ENCODE results near the gene ENPP6. TPM values are rescaled to one million over a fixed set of nuclear protein-coding genes. Genes with fewer than 3 reads are reported as not detected.

The ENPP6 gene
- total RNA-seq, 1 donor from 2014 or later: 0.41 TPM

DNA sequence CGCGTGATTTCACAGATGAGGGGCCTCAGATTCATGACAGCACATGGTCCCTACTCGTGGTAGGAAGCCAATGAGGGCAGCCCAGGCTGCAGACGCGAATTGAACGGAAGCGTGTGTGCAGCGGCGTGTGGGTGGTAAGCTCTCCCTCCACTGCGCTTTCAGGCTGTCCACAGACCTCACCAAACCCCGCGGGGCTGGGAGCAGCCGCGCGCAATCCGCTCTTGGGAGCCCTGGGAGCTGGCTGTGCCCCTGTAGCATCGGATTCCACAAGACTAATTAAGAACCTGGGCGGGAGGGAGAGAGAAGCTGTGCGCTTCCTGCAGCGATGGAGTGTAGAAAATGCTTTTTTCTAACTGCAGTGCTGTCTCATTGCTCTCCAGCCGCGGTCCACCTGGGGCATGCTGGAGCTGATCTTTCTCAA lies 177.7 kb downstream of the ENPP6 start:
- Mint-ChIP-seq H3K27me3 (ENCODE audit: low read depth) (peaks cover 31% of the 10 kb centered on the region), H3K4me3 (ENCODE audit: low read depth) (peak overlapping the region; percentile 68), H3K36me3 (ENCODE audit: low read depth) (no peaks in the 10 kb centered on the region), H3K27ac (no peak overlapping the region), H3K9me3 (no peaks in the 10 kb centered on the region), H3K4me1 (ENCODE audit: low read depth) (peaks cover 8% of the 10 kb centered on the region)
- intact Hi-C loops (cut with micrococcal nuclease): no loop called here
- DNase-seq (ENCODE audit: low spot score): no peak
